ENCODE measurements around the gene EBF3.

EBF3 gene

GRCh38 chr10:129938460-129938859, 25.6 kb downstream of the EBF3 start:
- Histone ChIP-seq H3K27ac (no peak overlapping the region), H3K4me3 (no peak overlapping the region)
- no peak for DNase-seq (ENCODE audit: low spot score)
- TF ChIP-seq CTCF (IDR thresholded peaks at IDR 0.05), result no peak

GRCh38 chr10:129937351-129937751, 26.7 kb downstream of the EBF3 start:
- TF ChIP-seq CTCF (IDR thresholded peaks at IDR 0.05), result no peak
- no peak overlapping the region for H3K4me3 ChIP-seq
- H3K27ac ChIP-seq, result no peak overlapping the region
- no peak for DNase-seq (ENCODE audit: low spot score)

DNA sequence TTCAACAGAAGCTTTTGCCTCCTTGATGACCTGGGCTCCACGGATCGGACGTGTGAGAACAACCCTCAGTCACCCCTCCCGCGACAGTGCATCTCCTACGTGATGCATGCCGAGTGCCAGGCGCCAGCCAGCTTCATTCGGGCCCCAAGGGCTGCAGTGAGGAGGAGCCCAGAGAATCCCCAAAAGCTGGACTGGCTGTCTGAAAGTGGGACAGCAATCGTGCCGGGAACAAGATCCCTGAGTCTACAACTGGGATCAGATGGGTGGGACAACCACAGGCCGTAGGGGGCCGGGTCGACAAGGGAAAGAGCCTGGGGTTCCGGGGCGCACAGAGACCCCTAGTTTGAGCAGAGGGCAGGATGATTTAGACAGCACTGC, 27.2 kb downstream of the EBF3 start:
- TF ChIP-seq CTCF (IDR thresholded peaks at IDR 0.05), result no peak

GRCh38 chr10:129936266-129936922, 27.7 kb downstream of the EBF3 start:
- Histone ChIP-seq H3K4me3 (no peak overlapping the region), H3K27ac (no peak overlapping the region)
- TF ChIP-seq CTCF (IDR thresholded peaks at IDR 0.05), result no peak
- DNase-seq (ENCODE audit: low spot score), result no peak

More for the DNA sequence above, 27.2 kb downstream of the EBF3 start:
- H3K27ac ChIP-seq, result no peak overlapping the region
- no peak overlapping the region for H3K4me3 ChIP-seq
- no peak for DNase-seq (ENCODE audit: low spot score)

DNA sequence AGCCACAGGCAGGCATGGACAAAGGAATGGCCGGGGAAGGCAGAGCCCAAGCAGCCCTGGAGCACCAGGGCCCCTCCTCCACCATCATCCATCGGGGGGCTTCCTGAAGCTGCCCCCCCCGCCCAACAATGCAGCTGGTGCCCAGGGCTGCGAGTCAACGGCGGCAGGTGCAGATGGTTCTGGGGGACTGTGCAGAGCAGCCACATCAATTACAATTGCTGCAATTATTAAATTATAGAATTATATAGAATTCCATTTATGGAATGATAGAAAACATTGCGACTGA, 28.3 kb downstream of the EBF3 start:
- DNase-seq (ENCODE audit: low spot score), result no peak
- no peak for TF ChIP-seq CTCF (IDR thresholded peaks at IDR 0.05)
- H3K4me3 ChIP-seq, result no peak overlapping the region
- H3K27ac ChIP-seq, result no peak overlapping the region

DNA sequence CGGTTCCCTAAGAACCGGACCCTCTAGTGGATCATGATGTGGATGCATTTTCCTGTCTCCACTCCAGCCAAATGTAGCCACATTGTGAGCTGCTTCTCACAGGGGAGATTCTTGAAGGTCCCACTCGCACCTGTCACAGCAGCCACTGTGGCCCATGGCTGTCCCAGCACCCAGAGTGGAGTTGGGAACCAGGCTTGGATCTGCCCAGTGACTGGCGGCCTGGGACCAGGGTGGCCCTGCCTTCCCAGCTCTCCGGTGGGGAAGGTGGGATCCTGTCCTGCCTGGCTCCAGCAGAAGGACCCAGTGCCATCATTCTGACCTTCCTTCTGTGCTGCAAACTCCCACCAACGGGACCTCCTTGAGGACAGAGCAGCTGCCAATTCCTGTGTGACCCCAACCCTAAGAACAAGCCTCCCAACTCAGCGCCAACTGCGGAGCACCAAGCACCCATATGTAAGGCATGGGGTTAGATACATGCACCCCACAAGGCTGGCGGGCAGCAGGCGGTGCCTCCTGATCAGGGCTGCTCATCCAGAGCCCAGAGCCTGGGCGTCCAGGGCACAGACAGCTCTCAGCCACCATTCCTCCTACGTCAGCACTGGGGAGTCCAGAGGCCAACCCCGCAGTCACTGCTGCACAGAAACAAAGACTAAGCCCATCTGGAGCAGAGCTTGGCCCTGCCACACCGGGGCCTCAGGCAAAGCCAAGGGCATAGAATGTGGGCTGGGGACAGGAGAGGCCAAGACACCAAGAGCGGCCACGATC, 28.8 kb downstream of the EBF3 start:
- DNase-seq (ENCODE audit: low spot score), result no peak
- H3K27ac ChIP-seq, result no peak overlapping the region
- no peak for TF ChIP-seq CTCF (IDR thresholded peaks at IDR 0.05)
- H3K4me3 ChIP-seq, result no peak overlapping the region

Measured in coronary artery (tissue), 2 donors.